Large intestine (tissue), 12 donors: ENCODE measurements around the gene MSL3. TPM values are rescaled to one million over a fixed set of nuclear protein-coding genes. Genes with fewer than 3 reads are reported as not detected.

ENCODE experiments used
- DNase-seq, 2 donors: peaks; one replicate each; pipeline versions ENCODE4 v3.0.0 to v3.0.0-alpha.2; 2013
- H3K27ac ChIP-seq: one replicate; pipeline ENCODE4 v1.5.1; 2013; ENCODE audit warnings: low read length
- H3K27me3 ChIP-seq: 2 replicates; pipeline ENCODE4 v1.6.1; 2013; ENCODE audit warnings: low read length; ENCODE audit not compliant: control insufficient read depth, insufficient read depth
- H3K36me3 ChIP-seq: 2 replicates; pipeline ENCODE4 v1.6.1; 2013; ENCODE audit warnings: low read length; ENCODE audit not compliant: control insufficient read depth, insufficient read depth
- H3K4me1 ChIP-seq: one replicate; pipeline ENCODE4 v1.6.1; 2013; ENCODE audit warnings: low read length; ENCODE audit not compliant: control insufficient read depth, insufficient read depth
- H3K4me3 ChIP-seq: one replicate; pipeline ENCODE4 v1.5.1; 2013; ENCODE audit warnings: low read length
- H3K9me3 ChIP-seq: one replicate; pipeline ENCODE4 v1.6.1; 2013; ENCODE audit warnings: mild to moderate bottlenecking, low read depth, low read length, moderate library complexity; ENCODE audit not compliant: control insufficient read depth
- WGBS: methylation state at CpG from one replicate; pipeline ENCODE4 v1.1.5; 2013; ENCODE audit warnings: low lambda C conversion rate; ENCODE audit not compliant: insufficient coverage; 5-methylcytosine and 5-hydroxymethylcytosine counted together
- long read RNA-seq, 11 donors: transcript quantifications; one replicate each; lab custom pipeline, GENCODE V29; 2026
- polyA plus RNA-seq: library from polyadenylated mRNA; unstranded; fragments of 120-200 nt; gene quantifications from one replicate; pipeline ENCODE4 v1.2.1, GENCODE V29; 2013

MSL3 gene
- 24.5 TPM for polyA plus RNA-seq
- long read RNA-seq, donor 1, partial matches to known transcripts: 0 of 3 reads
- long read RNA-seq, donor 1, other reads (novel, unspliced or antisense): 0 of 3 reads
- long read RNA-seq, donor 2, transcript MSL3-233 (12 exons, 2,507 nt): major isoform, 5 of 22 reads
- long read RNA-seq, donor 2, partial matches to known transcripts: 14 of 22 reads
- long read RNA-seq, donor 2, other reads (novel, unspliced or antisense): 0 of 22 reads
- long read RNA-seq, donor 3, full-length matches to known transcripts: 11 of 26 reads
- long read RNA-seq, donor 3, partial matches to known transcripts: 15 of 26 reads
- long read RNA-seq, donor 3, other reads (novel, unspliced or antisense): 0 of 26 reads
- long read RNA-seq, donor 4, partial matches to known transcripts: 0 of 2 reads
- long read RNA-seq, donor 4, other reads (novel, unspliced or antisense): 0 of 2 reads
- long read RNA-seq, donor 5, partial matches to known transcripts: 5 of 12 reads
- long read RNA-seq, donor 5, other reads (novel, unspliced or antisense): 0 of 12 reads
- long read RNA-seq, donor 6, partial matches to known transcripts: 0 of 6 reads
- long read RNA-seq, donor 6, other reads (novel, unspliced or antisense): 0 of 6 reads
- long read RNA-seq, donor 7, partial matches to known transcripts: 9 of 11 reads
- long read RNA-seq, donor 7, other reads (novel, unspliced or antisense): 0 of 11 reads
- long read RNA-seq, donor 8, full-length matches to known transcripts: 11 of 35 reads
- long read RNA-seq, donor 8, partial matches to known transcripts: 24 of 35 reads
- long read RNA-seq, donor 8, other reads (novel, unspliced or antisense): 0 of 35 reads
- long read RNA-seq, donor 9, full-length matches to known transcripts: 5 of 31 reads
- long read RNA-seq, donor 9, partial matches to known transcripts: 26 of 31 reads
- long read RNA-seq, donor 9, other reads (novel, unspliced or antisense): 0 of 31 reads
- long read RNA-seq, donor 10, partial matches to known transcripts: 13 of 17 reads
- long read RNA-seq, donor 10, other reads (novel, unspliced or antisense): 0 of 17 reads
- long read RNA-seq, donor 11, partial matches to known transcripts: 5 of 10 reads
- long read RNA-seq, donor 11, other reads (novel, unspliced or antisense): 0 of 10 reads

GRCh38 chrX:11757719-11758399 lies at the start of gene MSL3:
Gene MSL3 (plus strand): TSS chrX:11758237. CDS start chrX:11758264, 27 bp downstream.
- H3K36me3 ChIP-seq: peaks cover 9% of the 10 kb centered on the region
- DNase-seq: peak; percentile 38 to 71
- no CpG with 5 or more reads among the region's 93 CpGs for WGBS
- H3K27ac ChIP-seq: peak within 1 kb of the TSS; percentile 87
- H3K4me3 ChIP-seq: peak within 1 kb of the TSS; percentile 96
- H3K9me3 ChIP-seq: no peaks in the 10 kb centered on the region
- H3K27me3 ChIP-seq: no peaks in the 10 kb centered on the region
- peaks cover 4% of the 10 kb centered on the region for H3K4me1 ChIP-seq

DNA sequence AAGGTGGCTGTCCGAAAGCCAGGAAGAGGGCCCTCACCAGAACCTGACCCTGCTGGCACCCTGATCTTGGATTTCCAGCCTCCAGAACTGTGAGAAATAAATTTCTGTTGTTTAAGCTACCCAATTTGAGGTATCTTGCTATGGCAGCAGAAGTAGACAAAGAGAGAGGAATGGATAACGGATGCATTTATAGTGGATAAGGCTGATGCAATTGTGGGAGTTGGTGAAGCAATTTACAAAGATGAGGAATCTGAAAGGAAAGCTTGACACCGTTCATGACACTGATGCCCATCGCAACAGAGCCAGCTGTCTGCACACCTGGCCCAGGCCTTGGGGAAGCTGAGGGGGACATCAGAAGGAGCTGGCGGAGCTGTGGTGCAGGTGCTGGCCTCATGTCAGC lies 35.7 kb upstream of the MSL3 start:
- H3K4me3 ChIP-seq: no peak overlapping the region
- no peaks in the 10 kb centered on the region for H3K9me3 ChIP-seq
- no peaks in the 10 kb centered on the region for H3K4me1 ChIP-seq
- H3K27me3 ChIP-seq: no peaks in the 10 kb centered on the region
- H3K27ac ChIP-seq: no peak overlapping the region
- WGBS: no CpG with 5 or more reads among the region's 5 CpGs
- no peak for DNase-seq
- no peaks in the 10 kb centered on the region for H3K36me3 ChIP-seq

- H3K27ac ChIP-seq: no peak overlapping the region
- H3K9me3 ChIP-seq: no peaks in the 10 kb centered on the region
- H3K27me3 ChIP-seq: no peaks in the 10 kb centered on the region
- WGBS: no CpG with 5 or more reads among the region's 7 CpGs
- no peaks in the 10 kb centered on the region for H3K4me1 ChIP-seq
- no peak overlapping the region for H3K4me3 ChIP-seq
- H3K36me3 ChIP-seq: no peaks in the 10 kb centered on the region
- DNase-seq: peak; percentile 4 to 19
These were observed 33.7 kb upstream of the MSL3 start for GRCh38 chrX:11724122-11725017.

DNA sequence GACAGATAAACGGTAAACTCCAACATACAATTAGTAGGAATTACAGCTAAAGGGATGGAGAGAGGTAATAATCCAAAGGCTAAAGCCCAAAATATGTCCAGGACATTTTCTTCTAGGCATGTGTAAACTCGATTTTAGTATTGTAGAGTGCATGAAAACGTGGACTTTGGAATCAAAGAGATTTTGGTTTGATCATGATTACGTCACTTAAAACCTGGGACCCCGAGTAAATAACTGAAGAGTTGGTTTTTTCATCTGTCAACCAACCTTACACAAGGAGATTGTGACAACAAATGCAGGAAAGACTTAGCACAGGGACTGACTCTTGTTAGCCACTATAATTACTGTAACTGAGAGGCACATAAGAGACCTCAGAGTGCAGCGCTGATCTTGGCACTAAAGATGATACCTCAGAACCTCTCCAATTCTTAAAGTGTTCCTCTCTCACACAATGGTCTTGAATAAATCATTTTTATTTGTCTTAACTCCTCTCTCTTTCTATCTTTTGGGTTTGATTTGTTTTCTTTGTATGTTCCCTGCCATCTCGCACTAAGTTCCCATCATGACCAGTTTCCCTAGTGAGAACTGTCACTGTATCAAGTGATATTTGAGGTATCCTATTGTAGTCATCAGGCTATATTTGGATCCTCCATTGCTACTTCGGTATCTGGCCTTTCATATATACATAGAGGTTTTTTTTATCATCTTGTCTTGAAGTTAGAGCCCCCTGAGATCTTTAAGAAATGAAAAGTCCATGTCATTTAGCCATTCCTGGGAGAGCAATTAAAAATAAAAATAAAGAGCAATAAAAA lies 32.2 kb upstream of the MSL3 start:
- DNase-seq: no peak
- no CpG with 5 or more reads among the region's 8 CpGs for WGBS
- Histone ChIP-seq H3K9me3 (no peaks in the 10 kb centered on the region), H3K27me3 (no peaks in the 10 kb centered on the region), H3K4me1 (no peaks in the 10 kb centered on the region), H3K36me3 (no peaks in the 10 kb centered on the region), H3K27ac (no peak overlapping the region), H3K4me3 (no peak overlapping the region)

GRCh38 chrX:11728556-11728955 lies 29.5 kb upstream of the MSL3 start:
- Histone ChIP-seq H3K27ac (no peak overlapping the region), H3K9me3 (no peaks in the 10 kb centered on the region), H3K27me3 (no peaks in the 10 kb centered on the region), H3K4me1 (no peaks in the 10 kb centered on the region), H3K36me3 (no peaks in the 10 kb centered on the region), H3K4me3 (no peak overlapping the region)
- WGBS: no CpG with 5 or more reads among the region's 2 CpGs
- no peak for DNase-seq

DNA sequence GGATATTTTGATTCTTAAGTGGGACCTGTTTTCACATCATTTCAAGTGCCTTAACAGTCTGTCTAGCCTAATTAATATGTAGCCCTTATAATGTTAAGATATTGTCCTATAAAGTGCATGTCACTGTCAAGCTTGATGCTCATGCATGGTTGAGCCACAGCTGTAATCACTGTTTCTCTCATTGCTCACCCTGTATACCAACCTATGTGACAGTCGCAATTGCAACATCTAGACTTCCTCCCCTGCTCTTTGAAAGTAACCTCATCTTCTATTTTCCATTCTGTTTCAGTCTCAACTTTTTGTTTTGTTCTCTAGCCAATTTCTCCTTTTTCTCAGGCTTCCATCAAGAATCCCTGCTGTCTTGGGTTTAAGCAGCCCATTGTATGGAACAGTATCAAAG lies 24.4 kb upstream of the MSL3 start:
- Histone ChIP-seq H3K4me3 (no peak overlapping the region), H3K27ac (no peak overlapping the region), H3K36me3 (no peaks in the 10 kb centered on the region), H3K9me3 (no peaks in the 10 kb centered on the region), H3K27me3 (no peaks in the 10 kb centered on the region), H3K4me1 (no peaks in the 10 kb centered on the region)
- WGBS: 80% methylated on average over 1 of the region's 1 CpG
- DNase-seq: no peak

DNA sequence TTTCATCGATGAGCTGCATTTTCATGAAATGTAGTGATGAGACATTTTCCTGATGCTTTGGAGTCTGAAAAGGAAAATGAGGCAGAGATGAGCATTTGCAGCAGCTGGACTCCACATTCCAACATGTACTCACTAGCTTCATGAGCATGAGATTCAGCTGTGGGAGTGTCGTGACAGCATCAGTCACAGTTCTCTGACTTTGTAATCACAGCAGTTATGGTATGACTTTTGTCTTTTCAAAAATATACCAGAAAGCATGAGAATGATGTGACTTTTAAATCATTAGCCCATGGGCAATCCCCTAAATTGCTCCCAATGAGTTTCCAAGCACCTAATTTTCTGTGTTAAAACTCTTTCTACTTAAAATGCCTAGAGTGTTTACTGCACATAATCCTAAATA lies 18.3 kb upstream of the MSL3 start:
- H3K36me3 ChIP-seq: no peaks in the 10 kb centered on the region
- no peaks in the 10 kb centered on the region for H3K27me3 ChIP-seq
- no CpG with 5 or more reads among the region's 2 CpGs for WGBS
- no peak for DNase-seq
- no peak overlapping the region for H3K4me3 ChIP-seq
- H3K9me3 ChIP-seq: no peaks in the 10 kb centered on the region
- H3K4me1 ChIP-seq: no peaks in the 10 kb centered on the region
- H3K27ac ChIP-seq: no peak overlapping the region

DNA sequence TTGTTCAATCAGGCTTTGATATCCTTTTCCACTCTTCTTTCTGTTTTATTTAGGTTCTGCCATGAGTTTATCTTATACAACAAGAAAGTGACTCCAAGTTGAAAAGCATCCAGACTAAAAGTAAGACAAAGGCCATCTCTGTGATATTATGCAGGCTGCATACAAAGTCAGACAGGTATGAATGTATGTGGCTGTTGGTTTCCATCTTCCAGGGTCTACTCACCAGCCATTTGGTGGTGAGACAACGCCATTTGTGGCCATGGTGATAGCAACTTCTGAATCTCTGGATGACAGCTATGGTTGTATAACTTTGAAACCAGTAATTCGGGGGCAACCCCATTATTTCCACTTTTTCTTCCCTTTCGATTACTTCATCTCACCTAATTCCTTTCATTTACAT lies 17.2 kb upstream of the MSL3 start:
- no peak for DNase-seq
- Histone ChIP-seq H3K36me3 (no peaks in the 10 kb centered on the region), H3K4me1 (no peaks in the 10 kb centered on the region), H3K9me3 (no peaks in the 10 kb centered on the region), H3K27me3 (no peaks in the 10 kb centered on the region), H3K27ac (no peak overlapping the region), H3K4me3 (no peak overlapping the region)
- 80% methylated on average over 1 of the region's 3 CpGs for WGBS

GRCh38 chrX:11741574-11741973 lies 16.5 kb upstream of the MSL3 start:
- Histone ChIP-seq H3K27ac (no peak overlapping the region), H3K9me3 (no peaks in the 10 kb centered on the region), H3K36me3 (no peaks in the 10 kb centered on the region), H3K27me3 (no peaks in the 10 kb centered on the region), H3K4me3 (no peak overlapping the region), H3K4me1 (no peaks in the 10 kb centered on the region)
- DNase-seq: no peak
- WGBS: no CpG with 5 or more reads among the region's 2 CpGs
